Measurements from ENCODE around the gene FGF4. TPM values are rescaled to one million over a fixed set of nuclear protein-coding genes. Genes with fewer than 3 reads are reported as not detected.

FGF4 gene
- total RNA-seq, 1 experiment from 2014 or later = not detected

- peaks cover 12% of the 10 kb centered on the region for H3K27me3 Mint-ChIP-seq (ENCODE audit: unreplicated experiment)
- CTCF ChIA-PET = no interaction called here
- H3K36me3 Mint-ChIP-seq (ENCODE audit: insufficient read depth, unreplicated experiment) = no peaks in the 10 kb centered on the region
- no peak for TF ChIP-seq CTCF (IDR thresholded peaks at IDR 0.05; ENCODE audit: unreplicated experiment)
- H3K9me3 Mint-ChIP-seq (ENCODE audit: low read depth, unreplicated experiment) = no peaks in the 10 kb centered on the region
- H3K4me1 Mint-ChIP-seq (ENCODE audit: low read depth, unreplicated experiment) = no peaks in the 10 kb centered on the region
- BruUV-seq (replicated peaks) = no TSS peak
- intact Hi-C loops (cut with micrococcal nuclease; ENCODE audit: unreplicated experiment) = no loop called here
- no peak overlapping the region for H3K27ac Mint-ChIP-seq (ENCODE audit: unreplicated experiment)
- no peak overlapping the region for H3K4me3 Mint-ChIP-seq (ENCODE audit: low read depth, unreplicated experiment)
- DNase-seq = no peak
These were observed 13.8 kb upstream of the FGF4 start for GRCh38 chr11:69788956-69789355.

- CTCF ChIA-PET = interaction anchor here (0.6 kb wide), 1 partner anchor 41 kb away, joined by 3 read pairs; no protein-coding TSS in a partner anchor
- peaks cover 17% of the 10 kb centered on the region for H3K27me3 Mint-ChIP-seq (ENCODE audit: unreplicated experiment)
These were observed 12.8 kb upstream of the FGF4 start for GRCh38 chr11:69787906-69788305.

GRCh38 chr11:69787457-69787856 is 12.3 kb upstream of the FGF4 start:
- no TSS peak for BruUV-seq (replicated peaks)
- no peak overlapping the region for H3K4me3 Mint-ChIP-seq (ENCODE audit: low read depth, unreplicated experiment)
- no peak overlapping the region for H3K27ac Mint-ChIP-seq (ENCODE audit: unreplicated experiment)
- no peak for DNase-seq
- intact Hi-C loops (cut with micrococcal nuclease; ENCODE audit: unreplicated experiment) = no loop called here
- peaks cover 22% of the 10 kb centered on the region for H3K27me3 Mint-ChIP-seq (ENCODE audit: unreplicated experiment)
- no peak for TF ChIP-seq CTCF (IDR thresholded peaks at IDR 0.05; ENCODE audit: unreplicated experiment)
- CTCF ChIA-PET = interaction anchor here (0.6 kb wide), 1 partner anchor 42 kb away, joined by 3 read pairs; no protein-coding TSS in a partner anchor
- no peaks in the 10 kb centered on the region for H3K9me3 Mint-ChIP-seq (ENCODE audit: low read depth, unreplicated experiment)
- no peaks in the 10 kb centered on the region for H3K36me3 Mint-ChIP-seq (ENCODE audit: insufficient read depth, unreplicated experiment)
- no peaks in the 10 kb centered on the region for H3K4me1 Mint-ChIP-seq (ENCODE audit: low read depth, unreplicated experiment)

More at GRCh38 chr11:69787906-69788305, 12.8 kb upstream of the FGF4 start:
- no peaks in the 10 kb centered on the region for H3K4me1 Mint-ChIP-seq (ENCODE audit: low read depth, unreplicated experiment)
- H3K9me3 Mint-ChIP-seq (ENCODE audit: low read depth, unreplicated experiment) = no peaks in the 10 kb centered on the region
- no peak overlapping the region for H3K4me3 Mint-ChIP-seq (ENCODE audit: low read depth, unreplicated experiment)
- H3K27ac Mint-ChIP-seq (ENCODE audit: unreplicated experiment) = no peak overlapping the region
- TF ChIP-seq CTCF (IDR thresholded peaks at IDR 0.05; ENCODE audit: unreplicated experiment) = no peak
- intact Hi-C loops (cut with micrococcal nuclease; ENCODE audit: unreplicated experiment) = no loop called here
- no peaks in the 10 kb centered on the region for H3K36me3 Mint-ChIP-seq (ENCODE audit: insufficient read depth, unreplicated experiment)
- BruUV-seq (replicated peaks) = no TSS peak
- DNase-seq = no peak

- no peak for TF ChIP-seq CTCF (IDR thresholded peaks at IDR 0.05; ENCODE audit: unreplicated experiment)
- Mint-ChIP-seq H3K27ac (ENCODE audit: unreplicated experiment) (no peak overlapping the region), H3K27me3 (ENCODE audit: unreplicated experiment) (peaks cover 66% of the 10 kb centered on the region), H3K36me3 (ENCODE audit: insufficient read depth, unreplicated experiment) (no peaks in the 10 kb centered on the region), H3K9me3 (ENCODE audit: low read depth, unreplicated experiment) (no peaks in the 10 kb centered on the region), H3K4me1 (ENCODE audit: low read depth, unreplicated experiment) (no peaks in the 10 kb centered on the region), H3K4me3 (ENCODE audit: low read depth, unreplicated experiment) (no peak overlapping the region)
- CTCF ChIA-PET = interaction anchor here (0.6 kb wide), 1 partner anchor 15 kb away, joined by 3 read pairs; no protein-coding TSS in a partner anchor
- DNase-seq = no peak
- intact Hi-C loops (cut with micrococcal nuclease; ENCODE audit: unreplicated experiment) = no loop called here
- no TSS peak for BruUV-seq (replicated peaks)
These were observed 6.1 kb upstream of the FGF4 start for GRCh38 chr11:69781241-69781640.
